OCI-M1 (cell line): ENCODE results near the gene BABAM2.

Experiments used
- DNase-seq: peaks from one replicate; lab custom pipeline; 2025; lab: John Stamatoyannopoulos, UW

The BABAM2 gene

GRCh38 chr2:28345619-28346018 is 455.1 kb downstream of the BABAM2 start:
- no peak for DNase-seq

DNA sequence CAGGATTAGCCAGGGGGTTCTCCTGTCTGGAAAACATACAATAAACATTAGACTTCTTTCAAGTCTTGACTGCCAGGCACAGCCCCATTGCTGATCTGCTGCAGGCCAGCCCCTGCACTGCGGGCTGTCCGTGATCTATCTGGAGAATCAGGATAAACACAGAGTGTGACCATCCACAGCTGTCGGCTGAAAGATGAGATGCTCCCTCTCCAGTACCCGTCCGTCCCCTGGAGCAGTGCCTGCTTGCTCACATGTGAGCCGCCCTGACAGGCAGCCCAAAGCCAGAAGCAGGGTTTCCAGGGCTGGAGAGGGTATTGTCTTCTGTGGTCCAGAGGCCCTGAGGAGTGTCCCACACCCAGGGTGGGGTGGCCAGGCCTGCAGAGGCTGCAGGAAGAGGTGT is 456.1 kb downstream of the BABAM2 start:
- no peak for DNase-seq

DNA sequence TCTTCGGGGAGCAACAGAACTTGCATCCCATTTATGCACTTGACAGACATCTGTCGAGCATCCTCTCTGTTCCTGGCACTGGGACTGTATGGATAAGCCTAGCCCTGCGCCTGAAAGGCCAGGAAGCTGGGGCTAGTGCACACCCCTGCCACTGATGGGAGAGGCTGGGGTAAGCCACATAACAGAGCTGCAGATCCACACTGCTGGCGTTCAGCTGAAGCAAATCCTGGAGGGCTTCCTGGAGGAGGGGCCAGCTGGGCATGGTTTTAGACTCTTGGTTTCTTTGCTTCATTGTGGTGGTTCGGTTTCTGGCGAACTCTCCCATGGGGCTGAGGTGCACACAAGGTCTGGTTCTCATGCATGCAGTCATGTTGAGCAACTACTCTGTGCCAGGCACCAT is 456.7 kb downstream of the BABAM2 start:
- DNase-seq: no peak

DNA sequence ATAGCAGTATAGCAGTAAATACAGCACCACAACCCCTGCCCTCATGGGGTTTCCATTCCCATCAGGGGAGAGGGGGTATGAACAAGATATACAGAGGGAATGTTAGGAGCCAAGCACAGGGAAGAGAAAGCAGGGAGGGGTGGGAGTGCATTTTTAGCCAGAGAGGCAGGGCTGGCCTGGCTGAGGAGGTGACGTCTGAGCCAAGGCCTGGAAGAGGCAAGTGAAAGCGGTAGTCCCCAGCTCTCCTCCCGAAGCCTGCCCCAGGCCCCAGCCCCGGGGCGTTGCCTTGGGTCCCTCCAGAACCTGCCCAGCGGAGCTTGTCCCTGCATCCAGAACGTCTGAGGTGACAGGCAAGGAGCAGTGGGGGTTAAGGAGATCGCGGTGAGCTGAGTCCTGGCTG is 457.1 kb downstream of the BABAM2 start:
- no peak for DNase-seq

DNA sequence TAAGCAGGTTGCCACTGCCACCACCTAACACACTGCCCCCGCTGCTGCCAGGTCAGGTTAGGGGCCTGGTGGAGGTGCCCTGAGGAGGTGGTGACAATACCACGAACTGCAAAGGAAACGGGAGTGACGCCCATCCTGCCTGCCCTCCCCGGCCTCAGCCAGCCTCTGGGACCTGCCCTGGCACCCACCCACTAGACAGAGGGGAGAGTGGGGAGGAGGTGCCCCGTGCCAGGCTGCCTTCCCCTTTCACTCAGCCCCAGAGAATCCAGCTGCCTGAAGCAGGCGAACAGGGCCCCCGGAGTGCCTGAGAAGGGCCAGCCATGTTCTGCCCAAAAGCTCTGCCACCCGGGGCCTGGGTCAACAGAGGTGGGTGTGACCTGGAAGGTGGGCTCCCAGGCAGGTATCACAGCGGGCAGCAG is 457.6 kb downstream of the BABAM2 start:
- DNase-seq: no peak

DNA sequence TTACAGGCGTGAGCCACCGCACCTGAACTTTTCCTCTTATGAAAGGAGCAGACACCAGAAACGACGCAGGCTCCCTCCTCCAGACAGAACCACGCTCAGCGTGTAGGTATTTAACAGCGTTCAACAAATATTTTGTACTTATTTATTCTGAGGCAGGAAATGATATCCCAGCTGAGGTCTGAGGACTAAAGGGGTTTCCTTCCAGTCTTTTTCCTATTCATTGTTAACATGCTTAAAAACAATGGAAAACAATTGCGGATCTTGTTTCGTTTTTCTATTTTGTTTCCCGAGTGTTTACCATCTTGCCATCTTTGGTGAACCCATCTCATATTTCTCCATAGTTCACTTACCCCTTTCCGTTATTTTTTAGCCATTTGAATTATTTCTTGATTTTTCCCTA is 458.4 kb downstream of the BABAM2 start:
- DNase-seq: no peak

DNA sequence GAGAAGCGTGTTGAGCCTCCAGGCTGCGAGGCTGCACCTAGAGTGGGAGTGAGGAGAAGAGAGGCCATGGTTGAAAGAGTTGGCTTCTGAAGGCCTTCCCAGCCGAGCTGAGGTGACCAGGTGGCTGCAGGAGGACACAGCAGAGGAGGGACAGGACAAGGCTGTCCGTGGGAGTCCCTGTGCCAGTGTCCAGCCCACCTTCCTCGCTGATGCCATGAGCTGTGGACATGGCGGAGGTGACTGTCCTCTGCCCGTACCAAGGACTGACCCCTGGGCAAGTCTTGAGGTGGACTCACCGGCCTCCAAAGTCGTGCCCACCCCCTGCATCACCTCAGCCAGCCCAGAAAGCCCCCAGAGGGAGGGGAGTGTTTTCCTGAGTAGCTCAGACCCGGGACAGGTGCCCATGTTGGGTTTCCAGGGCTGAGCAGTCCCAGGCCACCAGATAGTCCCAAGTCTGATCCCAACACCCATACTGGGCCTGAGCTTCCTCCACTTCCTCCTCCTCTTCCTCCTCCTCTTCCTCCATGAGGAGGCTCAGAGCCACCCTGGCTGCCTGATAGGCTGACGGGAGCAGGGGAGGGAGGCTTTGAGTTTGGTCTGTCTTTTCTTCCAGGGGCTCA is 459.1 kb downstream of the BABAM2 start:
- no peak for DNase-seq

DNA sequence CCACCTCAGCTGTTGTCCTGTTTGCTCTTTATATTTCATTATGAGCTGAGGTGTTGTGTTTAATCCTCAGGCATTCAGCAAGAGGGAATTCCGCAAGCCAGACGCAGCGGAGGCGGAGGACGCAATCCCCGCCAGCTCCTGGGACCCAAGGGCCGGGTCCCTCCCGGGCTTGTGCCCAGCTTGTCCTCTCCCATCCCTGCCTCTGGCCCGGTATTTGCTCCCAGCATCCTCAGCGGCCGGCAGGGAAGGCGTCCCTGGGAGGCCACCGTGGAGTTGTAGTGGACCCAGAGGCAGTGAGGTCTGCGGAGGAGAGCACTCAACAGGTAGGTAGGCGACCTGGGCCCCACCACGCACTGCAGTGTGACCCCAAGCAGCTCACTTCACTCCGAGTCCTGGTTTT is 459.7 kb downstream of the BABAM2 start:
- no peak for DNase-seq

- DNase-seq: no peak
These were observed 460.3 kb downstream of the BABAM2 start for GRCh38 chr2:28350791-28351285.

GRCh38 chr2:28351621-28352020 is 461.1 kb downstream of the BABAM2 start:
- DNase-seq: no peak

DNA sequence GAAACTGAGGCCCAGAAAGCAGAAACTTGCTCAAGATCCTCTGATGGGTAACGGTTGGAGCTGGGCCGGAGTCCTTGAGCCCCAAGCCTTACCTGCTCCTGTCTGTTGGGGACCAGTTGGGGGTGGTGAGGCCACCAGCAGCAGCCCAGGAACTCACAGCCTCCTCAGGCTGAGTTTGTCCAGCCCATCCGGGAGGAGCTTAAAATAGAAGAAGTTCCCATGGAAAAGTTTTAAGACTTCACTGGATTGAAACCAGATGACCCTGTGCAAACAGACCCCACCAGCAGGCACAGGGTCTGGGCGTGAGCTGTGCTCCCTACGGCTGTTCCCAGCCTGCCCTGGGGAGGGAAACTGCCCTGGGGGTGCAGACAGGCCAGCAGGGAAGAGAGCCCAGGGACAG is 461.6 kb downstream of the BABAM2 start:
- no peak for DNase-seq

GRCh38 chr2:28352610-28353195 is 462.2 kb downstream of the BABAM2 start:
- no peak for DNase-seq

GRCh38 chr2:28354920-28355520 is 464.5 kb downstream of the BABAM2 start:
- DNase-seq: no peak

DNA sequence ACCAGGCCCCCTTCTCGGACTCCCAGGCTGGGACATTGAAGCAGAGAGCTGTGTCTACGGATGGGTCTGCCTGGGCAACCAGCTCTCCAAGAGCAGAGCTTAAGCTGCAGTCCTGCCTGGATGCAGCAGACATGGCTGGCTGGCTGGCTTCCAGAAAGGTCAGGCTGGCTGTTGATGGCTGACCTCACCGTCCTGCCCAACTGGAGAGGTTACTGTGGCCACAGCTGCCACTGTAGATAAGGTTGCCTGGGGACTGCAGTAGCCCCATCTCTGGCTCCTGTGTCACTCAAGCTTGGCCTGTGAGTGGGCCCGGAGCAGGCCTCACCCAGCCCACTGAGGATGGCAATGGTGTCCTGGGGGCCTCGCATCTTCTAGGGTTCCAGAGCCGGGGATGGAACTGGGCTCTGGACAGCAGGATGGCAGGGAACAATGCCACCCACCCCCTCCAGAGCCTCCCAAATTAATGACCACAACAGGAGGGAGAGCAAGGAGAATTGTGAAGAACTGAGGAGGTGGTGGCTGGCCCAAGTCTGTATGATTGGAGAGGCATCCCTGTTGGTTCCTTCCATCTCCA is 465.1 kb downstream of the BABAM2 start:
- DNase-seq: peak; percentile 97

- peak; percentile 86 for DNase-seq
These were observed 465.8 kb downstream of the BABAM2 start for GRCh38 chr2:28356095-28356911.

GRCh38 chr2:28357055-28357454 is 466.5 kb downstream of the BABAM2 start:
- no peak for DNase-seq

GRCh38 chr2:28357948-28358667 is 467.6 kb downstream of the BABAM2 start:
- DNase-seq: no peak

DNA sequence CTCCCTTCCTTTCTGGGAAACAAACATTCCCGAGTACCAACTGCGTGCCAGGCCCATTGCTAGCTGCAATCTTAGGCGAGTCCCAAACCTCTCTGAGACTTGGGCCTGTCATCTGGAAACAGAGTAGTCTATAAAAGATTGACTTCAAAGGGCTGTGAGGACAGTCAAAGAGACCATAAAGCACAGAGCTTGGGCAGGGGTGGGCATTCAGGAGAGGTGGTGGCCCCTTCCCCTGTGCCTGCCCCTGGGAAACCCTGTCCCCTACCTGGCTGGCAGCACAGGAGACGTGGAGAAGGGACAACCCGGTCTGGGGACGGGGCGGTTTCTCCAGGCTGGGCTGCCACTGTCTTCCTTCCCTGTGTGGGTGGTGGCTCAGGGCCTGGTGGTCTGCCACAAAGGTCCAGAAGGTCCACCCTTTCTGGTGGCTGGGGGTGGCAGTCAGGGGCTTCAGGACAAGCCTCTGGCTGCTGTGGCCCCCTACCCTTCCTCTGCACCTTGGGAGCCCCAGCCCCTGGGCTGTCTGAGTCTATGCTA is 468.2 kb downstream of the BABAM2 start:
- DNase-seq: no peak

DNA sequence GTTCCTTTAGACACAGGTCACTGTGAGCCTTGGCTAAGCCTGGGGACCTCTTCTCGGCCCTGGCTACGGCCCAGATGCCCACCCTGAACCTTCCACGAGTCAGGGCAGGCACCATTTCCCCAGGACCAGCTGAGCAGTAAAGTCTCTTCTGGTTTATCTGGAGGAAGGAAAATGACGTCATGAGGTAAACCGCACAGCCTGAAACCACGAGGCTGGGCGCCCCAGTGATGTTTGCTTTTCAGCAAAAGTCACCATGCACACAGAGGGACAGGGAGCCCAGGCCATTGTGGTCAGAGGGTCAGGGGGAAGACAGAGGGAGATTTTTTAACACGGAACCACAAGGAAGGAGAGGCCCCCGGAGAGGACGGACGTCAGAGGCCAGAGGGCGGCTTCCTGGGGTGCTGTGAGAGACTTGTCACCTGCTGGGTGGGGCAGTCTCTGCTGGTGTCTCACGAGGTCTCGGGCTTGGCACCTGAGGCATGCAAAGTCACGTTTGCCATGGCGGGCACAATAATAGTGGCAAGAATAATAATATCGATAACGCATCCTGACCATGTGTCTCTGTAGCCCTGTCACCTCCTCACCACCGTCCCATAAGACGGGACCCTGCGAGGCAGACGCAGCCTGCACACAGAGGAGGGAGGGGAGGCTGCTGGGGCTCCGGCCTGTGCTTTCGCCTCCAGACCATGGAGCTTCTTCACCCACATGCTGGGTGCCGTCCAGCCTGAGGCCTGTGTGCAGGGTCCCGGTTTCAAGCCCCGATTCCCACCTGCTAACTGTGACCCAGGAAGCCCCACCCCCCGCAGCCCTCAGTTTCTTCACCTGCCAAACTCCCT is 468.9 kb downstream of the BABAM2 start:
- DNase-seq: peak; percentile 94

DNA sequence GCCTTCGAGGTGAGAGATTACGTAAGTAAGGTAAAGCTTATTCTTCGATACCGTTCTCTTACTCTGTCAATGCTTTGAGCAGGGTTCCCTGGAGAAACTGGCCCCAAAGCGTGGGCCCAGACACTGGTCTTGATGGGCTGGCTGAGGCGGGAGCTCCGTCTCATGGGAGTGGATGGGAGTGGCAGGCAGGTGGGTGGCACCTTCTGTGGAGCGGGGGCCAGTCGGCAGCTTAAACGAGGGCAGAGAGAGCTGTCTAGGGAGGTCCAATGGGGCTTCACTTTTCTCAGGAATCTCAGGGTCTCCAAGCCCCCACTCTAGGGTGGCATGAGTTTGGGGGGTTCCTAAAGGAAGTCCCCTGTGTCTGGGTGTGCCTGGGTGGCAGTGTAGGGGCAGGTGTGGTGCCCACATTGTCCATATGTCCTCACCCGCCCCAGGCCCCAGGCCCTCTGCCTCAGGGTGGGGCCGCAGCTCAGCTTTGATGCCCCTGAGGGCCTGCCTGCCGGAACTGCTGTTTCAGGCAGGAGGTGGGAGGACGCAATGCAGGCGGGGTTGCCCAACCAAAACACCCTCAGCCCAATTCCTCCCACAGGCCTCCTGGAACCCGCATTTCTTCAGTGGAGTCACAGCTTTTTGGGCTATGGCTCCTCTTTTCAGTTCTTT is 469.7 kb downstream of the BABAM2 start:
- DNase-seq: no peak
